A549 (cell line): Measurements from ENCODE around the gene DNAJC5.

ENCODE experiments used
- CEBPB ChIP-seq, 2 experiments: fragments of >200 bp in 1 of 2; sonication (Bioruptor Twin) in 1 of 2; formaldehyde crosslinking in 1 of 2; IDR thresholded peaks; 2 replicates each; pipeline ENCODE4 v1.6.1; 2012 to 2016
- CHD2 ChIP-seq: fragments of 150-350 bp; IDR thresholded peaks from 2 replicates; pipeline ENCODE4 v1.6.1; 2014; ENCODE audit warnings: low read length; ENCODE audit not compliant: partially characterized antibody
- FOSL2 ChIP-seq, 2 experiments: fragments of 450-650 bp in 1 of 2; fragments of >200 bp in 1 of 2; sonication (Bioruptor Twin) in 1 of 2; formaldehyde crosslinking; IDR thresholded peaks; 2 replicates each; pipeline versions ENCODE4 v1.5.0 to v1.6.1; 2016 to 2020; ENCODE audit warnings: mild to moderate bottlenecking in 1 of 2, moderate library complexity in 1 of 2
- HDAC2 ChIP-seq: fragments of 200-600 bp; sonication (generic); IDR thresholded peaks from 2 replicates; pipeline ENCODE4 v1.6.1; 2016
- MAFK ChIP-seq: fragments of 450-650 bp; IDR thresholded peaks from 2 replicates; pipeline ENCODE4 v1.6.1; 2014; ENCODE audit not compliant: partially characterized antibody
- MYC ChIP-seq: IDR thresholded peaks from 2 replicates; pipeline ENCODE4 v1.6.1; 2012; ENCODE audit warnings: mild to moderate bottlenecking, inconsistent platforms, low read length, improper control_type of control experiment, borderline replicate concordance
- POLR2A ChIP-seq: IDR thresholded peaks from 2 replicates; pipeline ENCODE4 v1.6.1; 2012; ENCODE audit warnings: mild to moderate bottlenecking, low read length
- RFX5 ChIP-seq: fragments of 450-650 bp; IDR thresholded peaks from 2 replicates; pipeline ENCODE4 v1.7.1; 2014; ENCODE audit warnings: antibody characterized with exemption, mild to moderate bottlenecking, moderate library complexity
- RNF2 ChIP-seq: fragments of 200-600 bp; sonication (generic); IDR thresholded peaks from 2 replicates; pipeline ENCODE4 v1.6.1; 2016; ENCODE audit warnings: low read depth, mild to moderate bottlenecking, antibody characterized with exemption, moderate library complexity, borderline replicate concordance
- SMC3 ChIP-seq: fragments of >200 bp; sonication (Bioruptor Twin); formaldehyde crosslinking; IDR thresholded peaks from 3 replicates; pipeline ENCODE4 v1.6.1; 2018; ENCODE audit warnings: inconsistent platforms
- ZFP36 ChIP-seq: fragments of 450-650 bp; IDR thresholded peaks from 2 replicates; pipeline ENCODE4 v1.6.1; 2014; ENCODE audit warnings: borderline replicate concordance; ENCODE audit not compliant: partially characterized antibody
- TF ChIP-seq, protein P1 (sequence below): fragments of >200 bp; sonication (Bioruptor Twin); formaldehyde crosslinking; IDR thresholded peaks from 3 replicates; pipeline ENCODE4 v1.5.1; 2016
- TF ChIP-seq, protein P2 (sequence below): fragments of 200-600 bp; sonication (generic); IDR thresholded peaks from 2 replicates; pipeline ENCODE4 v1.6.1; 2016; ENCODE audit warnings: antibody characterized with exemption, mild to moderate bottlenecking, moderate library complexity
- TF ChIP-seq, protein P3 (sequence below): IDR thresholded peaks from 2 replicates; pipeline ENCODE4 v1.6.1; 2012

DNA sequence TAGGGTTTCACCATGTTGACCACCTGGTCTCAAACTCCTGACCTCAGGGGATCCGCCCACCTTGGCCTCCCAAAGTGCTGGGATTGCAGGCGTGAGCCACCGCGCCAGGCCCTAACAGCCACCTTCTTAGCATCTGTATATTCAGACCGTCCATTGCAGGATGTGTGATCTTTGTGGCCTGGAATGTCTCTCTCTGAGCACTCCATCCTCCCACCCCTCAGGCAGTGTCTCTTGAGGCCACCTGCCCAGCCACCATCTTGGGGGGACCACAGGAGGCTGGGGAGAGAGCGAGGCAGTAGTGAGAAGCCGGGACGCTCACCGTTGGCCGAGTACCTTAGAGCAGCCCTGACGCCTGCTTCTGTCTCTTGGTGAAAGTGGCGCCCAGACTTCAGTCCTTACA is 18.8 kb downstream of the DNAJC5 start:
- TF ChIP-seq, protein P1, sequence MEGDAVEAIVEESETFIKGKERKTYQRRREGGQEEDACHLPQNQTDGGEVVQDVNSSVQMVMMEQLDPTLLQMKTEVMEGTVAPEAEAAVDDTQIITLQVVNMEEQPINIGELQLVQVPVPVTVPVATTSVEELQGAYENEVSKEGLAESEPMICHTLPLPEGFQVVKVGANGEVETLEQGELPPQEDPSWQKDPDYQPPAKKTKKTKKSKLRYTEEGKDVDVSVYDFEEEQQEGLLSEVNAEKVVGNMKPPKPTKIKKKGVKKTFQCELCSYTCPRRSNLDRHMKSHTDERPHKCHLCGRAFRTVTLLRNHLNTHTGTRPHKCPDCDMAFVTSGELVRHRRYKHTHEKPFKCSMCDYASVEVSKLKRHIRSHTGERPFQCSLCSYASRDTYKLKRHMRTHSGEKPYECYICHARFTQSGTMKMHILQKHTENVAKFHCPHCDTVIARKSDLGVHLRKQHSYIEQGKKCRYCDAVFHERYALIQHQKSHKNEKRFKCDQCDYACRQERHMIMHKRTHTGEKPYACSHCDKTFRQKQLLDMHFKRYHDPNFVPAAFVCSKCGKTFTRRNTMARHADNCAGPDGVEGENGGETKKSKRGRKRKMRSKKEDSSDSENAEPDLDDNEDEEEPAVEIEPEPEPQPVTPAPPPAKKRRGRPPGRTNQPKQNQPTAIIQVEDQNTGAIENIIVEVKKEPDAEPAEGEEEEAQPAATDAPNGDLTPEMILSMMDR, result no peak
- TF ChIP-seq ZFP36 (no peak), POLR2A (no peak), CEBPB (IDR thresholded peaks at IDR 0.05) (no peak), CHD2 (no peak), SMC3 (no peak), RNF2 (no peak), FOSL2 (IDR thresholded peaks at IDR 0.05) (no peak), FOSL2 (CRISPR knock-in tag; IDR thresholded peaks at IDR 0.05) (no peak), RFX5 (no peak), MAFK (no peak), MYC (no peak), HDAC2 (no peak)
- TF ChIP-seq, protein P2, sequence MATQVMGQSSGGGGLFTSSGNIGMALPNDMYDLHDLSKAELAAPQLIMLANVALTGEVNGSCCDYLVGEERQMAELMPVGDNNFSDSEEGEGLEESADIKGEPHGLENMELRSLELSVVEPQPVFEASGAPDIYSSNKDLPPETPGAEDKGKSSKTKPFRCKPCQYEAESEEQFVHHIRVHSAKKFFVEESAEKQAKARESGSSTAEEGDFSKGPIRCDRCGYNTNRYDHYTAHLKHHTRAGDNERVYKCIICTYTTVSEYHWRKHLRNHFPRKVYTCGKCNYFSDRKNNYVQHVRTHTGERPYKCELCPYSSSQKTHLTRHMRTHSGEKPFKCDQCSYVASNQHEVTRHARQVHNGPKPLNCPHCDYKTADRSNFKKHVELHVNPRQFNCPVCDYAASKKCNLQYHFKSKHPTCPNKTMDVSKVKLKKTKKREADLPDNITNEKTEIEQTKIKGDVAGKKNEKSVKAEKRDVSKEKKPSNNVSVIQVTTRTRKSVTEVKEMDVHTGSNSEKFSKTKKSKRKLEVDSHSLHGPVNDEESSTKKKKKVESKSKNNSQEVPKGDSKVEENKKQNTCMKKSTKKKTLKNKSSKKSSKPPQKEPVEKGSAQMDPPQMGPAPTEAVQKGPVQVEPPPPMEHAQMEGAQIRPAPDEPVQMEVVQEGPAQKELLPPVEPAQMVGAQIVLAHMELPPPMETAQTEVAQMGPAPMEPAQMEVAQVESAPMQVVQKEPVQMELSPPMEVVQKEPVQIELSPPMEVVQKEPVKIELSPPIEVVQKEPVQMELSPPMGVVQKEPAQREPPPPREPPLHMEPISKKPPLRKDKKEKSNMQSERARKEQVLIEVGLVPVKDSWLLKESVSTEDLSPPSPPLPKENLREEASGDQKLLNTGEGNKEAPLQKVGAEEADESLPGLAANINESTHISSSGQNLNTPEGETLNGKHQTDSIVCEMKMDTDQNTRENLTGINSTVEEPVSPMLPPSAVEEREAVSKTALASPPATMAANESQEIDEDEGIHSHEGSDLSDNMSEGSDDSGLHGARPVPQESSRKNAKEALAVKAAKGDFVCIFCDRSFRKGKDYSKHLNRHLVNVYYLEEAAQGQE, result no peak
- TF ChIP-seq, protein P3, sequence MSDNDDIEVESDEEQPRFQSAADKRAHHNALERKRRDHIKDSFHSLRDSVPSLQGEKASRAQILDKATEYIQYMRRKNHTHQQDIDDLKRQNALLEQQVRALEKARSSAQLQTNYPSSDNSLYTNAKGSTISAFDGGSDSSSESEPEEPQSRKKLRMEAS, result no peak
